MM.1S (cell line): ENCODE data around the gene PITX3.

ENCODE experiments used
- DNase-seq: peaks from one replicate; pipeline ENCODE4 v3.0.0-alpha.2; 2015
- H2AFZ ChIP-seq: fragments of 300-600 bp; sonication (generic); 2 replicates; pipeline ENCODE4 v1.6.0; 2016; ENCODE audit warnings: antibody characterized with exemption, low read length
- H3F3A ChIP-seq: fragments of 300-600 bp; sonication (generic); 2 replicates; pipeline ENCODE4 v1.6.1; 2016; ENCODE audit warnings: mild to moderate bottlenecking, antibody characterized with exemption, low read length, moderate library complexity, mixed read lengths; ENCODE audit not compliant: insufficient read depth
- H3K27ac ChIP-seq: fragments of 300-600 bp; sonication (generic); 2 replicates; pipeline ENCODE4 v1.5.1; 2016; ENCODE audit warnings: mild to moderate bottlenecking, low read length
- H3K27me3 ChIP-seq: fragments of 300-600 bp; sonication (generic); replicated peaks from 2 replicates; pipeline ENCODE4 v1.6.0; 2016; ENCODE audit warnings: low read length; ENCODE audit not compliant: insufficient read depth
- H3K36me3 ChIP-seq: fragments of 300-600 bp; sonication (generic); replicated peaks from 2 replicates; pipeline ENCODE4 v1.6.1; 2016; ENCODE audit warnings: mild to moderate bottlenecking, low read length, mixed read lengths; ENCODE audit not compliant: insufficient read depth
- H3K4me1 ChIP-seq: fragments of 300-600 bp; sonication (generic); 2 replicates; pipeline ENCODE4 v1.6.1; 2016; ENCODE audit warnings: low read length, mixed read lengths
- H3K4me2 ChIP-seq: fragments of 300-600 bp; sonication (generic); 2 replicates; pipeline ENCODE4 v1.6.0; 2016; ENCODE audit warnings: low read depth, low read length
- H3K4me3 ChIP-seq: fragments of 300-600 bp; sonication (generic); 2 replicates; pipeline ENCODE4 v1.5.1; 2016; ENCODE audit warnings: low read length, mixed read lengths
- H3K79me2 ChIP-seq: fragments of 300-600 bp; sonication (generic); 2 replicates; pipeline ENCODE4 v1.6.1; 2016; ENCODE audit warnings: mixed run types, low read length, mixed read lengths
- H3K9ac ChIP-seq: fragments of 300-600 bp; sonication (generic); 2 replicates; pipeline ENCODE4 v1.6.1; 2016; ENCODE audit warnings: low read length, mixed read lengths
- H3K9me2 ChIP-seq: fragments of 300-600 bp; sonication (generic); replicated peaks from 2 replicates; pipeline ENCODE4 v1.6.1; 2016; ENCODE audit warnings: mild to moderate bottlenecking, low read length, mixed read lengths; ENCODE audit not compliant: insufficient read depth
- H3K9me3 ChIP-seq: fragments of 300-600 bp; sonication (generic); replicated peaks from 2 replicates; pipeline ENCODE4 v1.6.1; 2016; ENCODE audit warnings: mild to moderate bottlenecking, low read length, mixed read lengths; ENCODE audit not compliant: insufficient read depth
- H4K20me1 ChIP-seq: fragments of 300-600 bp; sonication (generic); 2 replicates; pipeline ENCODE4 v1.6.1; 2016; ENCODE audit warnings: mild to moderate bottlenecking, low read length, moderate library complexity, mixed read lengths; ENCODE audit not compliant: insufficient read depth
- EZH2 ChIP-seq: fragments of 300-600 bp; sonication (generic); optimal IDR thresholded peaks from 2 replicates; pipeline ENCODE3; 2017; ENCODE audit warnings: low read depth, mild to moderate bottlenecking, antibody characterized with exemption, low read length, mixed read lengths
- EZH2phosphoT487 ChIP-seq: fragments of 300-600 bp; sonication (generic); IDR thresholded peaks from 2 replicates; pipeline ENCODE4 v1.6.1; 2018; ENCODE audit warnings: antibody characterized with exemption, low read length
- TF ChIP-seq, protein P1 (sequence below): fragments of 300-600 bp; sonication (generic); IDR thresholded peaks from 2 replicates; pipeline ENCODE4 v1.5.1; 2016; ENCODE audit warnings: antibody characterized with exemption, low read length, mixed read lengths

PITX3 gene

DNA sequence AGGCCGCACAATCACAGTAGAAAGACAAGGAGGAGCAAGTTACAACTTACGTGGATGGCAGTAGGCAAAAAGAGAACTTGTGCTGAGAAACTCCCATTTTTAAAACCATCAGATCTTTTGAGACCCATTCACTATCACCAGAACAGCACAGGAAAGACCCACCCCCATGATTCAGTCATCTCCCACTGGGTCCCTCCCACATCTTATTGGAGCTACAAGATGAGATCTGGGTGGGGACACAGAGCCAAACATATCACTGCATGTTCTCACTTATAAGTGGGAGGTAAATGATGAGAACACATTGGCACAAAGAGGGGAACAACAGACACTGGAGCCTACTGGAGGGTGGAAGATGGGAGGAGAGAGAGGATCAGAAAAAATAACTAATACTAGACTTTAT, 56.7 kb downstream of the PITX3 start:
- Histone ChIP-seq H3K4me3 (no peak overlapping the region), H3K9ac (no peak overlapping the region), H3K79me2 (no peaks in the 10 kb centered on the region), H3K27ac (no peak overlapping the region), H3K9me2 (no peaks in the 10 kb centered on the region), H3K27me3 (no peaks in the 10 kb centered on the region), H4K20me1 (no peaks in the 10 kb centered on the region), H3K4me2 (no peak overlapping the region), H3F3A (peaks cover 17% of the 10 kb centered on the region), H3K9me3 (no peaks in the 10 kb centered on the region), H2AFZ (no peak overlapping the region), H3K36me3 (no peaks in the 10 kb centered on the region), H3K4me1 (peaks cover 16% of the 10 kb centered on the region)
- TF ChIP-seq EZH2phosphoT487 (no peak), EZH2 (no peak)
- TF ChIP-seq, protein P1, sequence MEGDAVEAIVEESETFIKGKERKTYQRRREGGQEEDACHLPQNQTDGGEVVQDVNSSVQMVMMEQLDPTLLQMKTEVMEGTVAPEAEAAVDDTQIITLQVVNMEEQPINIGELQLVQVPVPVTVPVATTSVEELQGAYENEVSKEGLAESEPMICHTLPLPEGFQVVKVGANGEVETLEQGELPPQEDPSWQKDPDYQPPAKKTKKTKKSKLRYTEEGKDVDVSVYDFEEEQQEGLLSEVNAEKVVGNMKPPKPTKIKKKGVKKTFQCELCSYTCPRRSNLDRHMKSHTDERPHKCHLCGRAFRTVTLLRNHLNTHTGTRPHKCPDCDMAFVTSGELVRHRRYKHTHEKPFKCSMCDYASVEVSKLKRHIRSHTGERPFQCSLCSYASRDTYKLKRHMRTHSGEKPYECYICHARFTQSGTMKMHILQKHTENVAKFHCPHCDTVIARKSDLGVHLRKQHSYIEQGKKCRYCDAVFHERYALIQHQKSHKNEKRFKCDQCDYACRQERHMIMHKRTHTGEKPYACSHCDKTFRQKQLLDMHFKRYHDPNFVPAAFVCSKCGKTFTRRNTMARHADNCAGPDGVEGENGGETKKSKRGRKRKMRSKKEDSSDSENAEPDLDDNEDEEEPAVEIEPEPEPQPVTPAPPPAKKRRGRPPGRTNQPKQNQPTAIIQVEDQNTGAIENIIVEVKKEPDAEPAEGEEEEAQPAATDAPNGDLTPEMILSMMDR: no peak
- DNase-seq: no peak
